GM19240 (cell line): Measurements from ENCODE around the gene TGFBR3.
"Not testable (repeated sequence)": the region's sequence is repeated elsewhere in the genome, so short reads cannot be mapped to it uniquely, and the experiment has no call there.

Experiments
- DNase-seq: peaks from one replicate; pipeline ENCODE4 v3.0.0; 2011; ENCODE audit warnings: low spot score; ENCODE audit not compliant: insufficient read length

TGFBR3 gene

DNA sequence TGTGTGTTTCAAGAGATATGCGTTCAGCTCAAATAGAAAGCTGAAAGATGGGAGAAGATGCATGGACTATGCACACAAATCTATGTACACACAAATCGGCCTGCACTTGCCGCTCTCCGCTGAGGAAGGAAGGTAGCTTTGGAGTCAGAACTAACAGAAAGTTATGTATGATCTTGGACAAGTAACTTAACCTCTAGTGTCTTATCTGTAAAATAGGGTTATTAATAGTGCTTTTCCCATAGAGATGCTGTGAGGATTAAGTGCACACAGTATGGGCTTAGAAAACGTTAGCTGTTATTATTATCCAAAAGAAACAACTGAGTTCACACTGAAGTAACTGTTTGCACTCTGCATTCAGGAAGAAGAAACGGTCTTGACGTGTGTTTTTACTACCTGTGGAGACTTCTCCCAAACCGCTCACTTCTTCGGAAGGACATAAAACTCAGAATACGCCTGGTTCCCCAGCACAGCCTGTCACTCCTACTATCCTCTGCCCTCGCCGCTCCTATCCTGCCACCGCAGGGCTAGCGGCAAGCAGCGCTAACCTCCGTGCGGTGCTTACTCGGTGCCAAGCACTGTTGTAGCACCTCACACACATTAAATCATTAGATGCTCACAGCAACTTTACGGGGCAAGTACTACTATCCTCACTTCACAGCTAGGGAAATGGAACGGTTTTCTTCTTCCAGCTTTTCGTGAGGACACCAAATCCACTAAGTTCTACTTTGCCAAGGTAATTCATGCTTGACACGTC lies 1.3 kb downstream of the TGFBR3 start:
- no peak for DNase-seq

DNA sequence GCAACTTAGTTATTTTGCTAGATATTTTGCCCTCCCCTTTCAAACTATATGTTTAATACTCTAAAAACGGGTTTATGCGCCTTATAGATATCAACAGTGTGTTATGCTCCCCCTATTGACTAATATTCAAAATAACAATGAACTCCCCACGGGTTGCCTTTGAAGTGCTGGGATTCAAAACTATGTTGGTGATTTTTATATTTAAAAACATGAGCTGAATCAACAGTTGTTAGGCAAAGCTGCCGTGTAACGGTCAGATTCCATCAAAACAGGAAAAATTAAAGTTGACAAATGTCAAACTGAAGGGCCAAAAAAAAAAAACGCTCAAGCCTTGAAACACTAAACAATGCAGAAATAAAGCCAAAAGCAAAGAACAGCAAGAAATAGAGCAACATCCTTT lies 2.5 kb downstream of the TGFBR3 start:
- DNase-seq, result no peak

- no peak for DNase-seq
These were observed 4.7 kb downstream of the TGFBR3 start for GRCh38 chr1:91881280-91881679.

DNA sequence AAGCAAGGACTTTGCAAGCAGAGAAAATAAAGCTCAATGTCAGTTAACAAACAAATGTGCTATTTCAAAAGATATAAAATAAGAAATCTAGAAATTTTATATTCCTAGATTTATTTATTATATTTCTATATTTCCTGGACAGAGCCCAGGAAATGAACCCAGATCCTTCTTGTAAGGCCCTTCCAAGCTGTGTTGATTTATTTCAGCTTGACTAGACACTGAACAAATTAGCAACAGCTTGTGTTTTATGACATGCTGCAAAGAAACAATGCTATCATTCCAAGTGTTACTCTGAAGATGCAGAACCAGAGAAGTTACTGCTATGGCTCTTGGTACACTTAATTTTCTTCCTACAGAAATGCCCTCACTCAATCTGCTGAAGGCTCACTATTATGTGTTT lies 6.2 kb downstream of the TGFBR3 start:
- no peak for DNase-seq

DNA sequence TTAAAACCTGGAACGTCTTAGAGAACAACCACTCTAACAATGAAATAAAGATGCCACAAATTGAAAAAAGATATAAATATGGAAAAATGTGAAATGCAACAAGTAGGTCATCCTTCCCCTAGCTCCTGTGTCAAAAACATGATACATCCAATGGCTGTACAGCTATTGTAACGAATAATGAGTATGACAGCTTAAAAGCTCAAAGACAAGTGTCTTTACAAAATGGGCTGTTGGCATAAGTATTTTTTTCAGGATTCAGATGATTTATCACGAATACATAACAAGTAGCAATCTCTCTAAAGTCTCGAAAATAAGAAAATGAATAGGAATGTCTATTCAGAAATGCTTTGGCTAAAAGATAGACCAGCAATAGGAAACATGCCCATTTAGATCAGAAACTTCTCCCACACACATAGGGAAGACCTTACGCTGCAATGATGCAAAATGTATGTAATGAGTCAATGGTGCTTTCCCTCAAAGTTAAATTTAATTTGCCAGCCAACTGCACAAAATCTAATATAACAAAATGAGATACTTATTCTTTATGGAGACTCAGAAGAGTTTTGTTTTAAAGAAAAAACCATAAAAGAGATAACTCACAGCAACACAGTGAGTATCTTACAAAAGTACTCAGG lies 8.3 kb downstream of the TGFBR3 start:
- DNase-seq, result no peak

DNA sequence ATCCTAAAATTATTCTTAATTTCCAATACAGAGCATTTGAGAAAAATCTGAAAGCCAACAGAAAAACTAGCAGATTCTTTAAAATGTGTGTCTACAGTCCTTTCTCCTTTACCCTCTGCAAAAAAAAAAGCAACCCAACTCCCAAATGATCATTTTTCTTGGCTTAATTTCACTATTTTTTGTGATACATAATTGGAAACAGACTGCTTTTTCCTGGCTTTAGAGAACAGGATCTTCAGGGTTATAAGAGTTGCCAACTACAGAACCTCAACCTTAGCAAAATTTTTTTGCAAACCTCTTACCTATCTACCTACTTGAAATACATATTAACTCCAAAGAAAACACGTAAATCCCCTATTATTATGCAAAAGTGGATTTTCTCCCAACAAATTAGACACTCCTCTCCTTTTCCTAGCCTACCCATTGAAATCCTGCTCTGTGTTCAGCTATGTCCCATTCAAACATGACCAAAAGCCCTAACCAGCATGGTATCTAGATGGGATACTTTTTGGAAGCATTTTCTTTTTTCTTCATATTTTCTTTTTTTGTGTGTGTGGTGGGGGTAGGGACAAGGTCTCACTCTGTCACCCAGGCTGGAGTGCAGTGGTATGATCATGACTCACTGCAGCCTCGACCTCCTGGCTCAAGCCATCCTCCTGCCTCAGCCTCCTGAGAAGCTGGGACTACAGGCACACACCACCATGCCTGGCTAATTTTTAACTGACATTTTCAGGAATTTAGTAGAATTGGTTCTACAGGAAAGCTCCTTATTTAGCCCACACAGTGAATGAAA lies 9.0 kb downstream of the TGFBR3 start:
- DNase-seq, result no peak

GRCh38 chr1:91876040-91876470 lies 9.9 kb downstream of the TGFBR3 start:
- DNase-seq, result peak; percentile 35

- no peak for DNase-seq
These were observed 11.8 kb downstream of the TGFBR3 start for GRCh38 chr1:91874167-91874566.

- no peak for DNase-seq
These were observed 13.3 kb downstream of the TGFBR3 start for GRCh38 chr1:91872559-91873081.

DNA sequence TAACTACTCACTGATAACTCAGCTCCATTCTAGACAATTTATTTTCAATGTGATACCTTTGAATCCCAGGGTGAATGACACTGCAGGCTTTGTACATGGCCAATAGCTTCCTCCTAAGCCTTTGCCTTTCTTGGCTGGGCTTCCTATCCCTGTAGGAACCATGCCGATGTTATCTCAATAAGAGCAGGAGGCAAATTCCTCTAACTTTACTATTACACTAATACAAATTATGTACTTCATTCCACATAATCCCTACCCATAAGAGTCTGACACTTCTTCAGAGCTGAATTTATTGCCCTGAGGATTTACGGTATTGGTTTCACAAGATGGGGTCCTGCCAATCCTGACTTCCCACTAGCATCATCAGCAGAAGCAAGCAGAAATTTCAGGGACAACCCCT lies 14.0 kb downstream of the TGFBR3 start:
- no peak for DNase-seq

GRCh38 chr1:91870322-91870721 lies 15.6 kb downstream of the TGFBR3 start:
- no peak for DNase-seq

DNA sequence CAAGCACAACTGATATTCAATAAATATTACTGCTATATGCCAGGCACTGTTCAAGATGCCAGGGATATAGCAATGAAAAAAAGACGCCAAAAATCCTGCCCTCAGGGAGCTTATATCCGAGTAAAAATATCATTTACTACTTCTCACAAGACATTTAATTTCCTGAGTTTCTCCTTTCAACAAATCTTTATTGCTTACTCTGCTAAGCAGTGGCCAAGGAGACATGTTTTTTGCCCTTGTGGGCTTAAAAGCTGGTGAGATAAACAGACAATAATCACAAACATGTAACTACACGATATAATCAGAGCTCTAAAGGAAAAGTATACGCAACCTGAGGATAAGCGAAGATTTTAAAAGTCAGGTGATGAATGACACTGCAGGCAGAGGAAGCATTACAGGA lies 19.5 kb downstream of the TGFBR3 start:
- no peak for DNase-seq

- DNase-seq, result no peak
These were observed 21.8 kb downstream of the TGFBR3 start for GRCh38 chr1:91864017-91864700.

- DNase-seq, result no peak
These were observed 22.5 kb downstream of the TGFBR3 start for GRCh38 chr1:91863498-91863897.

DNA sequence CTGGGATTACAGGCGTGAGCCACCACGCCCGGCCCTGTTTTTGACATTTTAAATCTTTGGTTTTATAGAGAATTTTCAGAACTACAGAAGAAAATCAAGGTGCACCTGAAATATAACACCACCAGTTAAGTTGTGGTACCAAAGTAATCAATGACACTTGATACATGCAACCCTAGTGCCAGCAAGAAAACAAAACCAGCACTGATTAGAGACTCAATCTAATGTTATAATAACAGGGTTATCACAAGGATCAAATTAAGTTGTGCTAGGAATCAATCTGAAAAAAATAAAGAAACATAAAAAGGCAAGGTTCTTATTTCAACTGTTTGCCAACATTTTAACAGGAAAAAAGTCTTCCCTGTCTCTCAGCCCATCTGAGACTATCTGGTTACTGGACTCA lies 23.8 kb downstream of the TGFBR3 start:
- DNase-seq, result no peak

- no peak for DNase-seq
These were observed 28.3 kb downstream of the TGFBR3 start for GRCh38 chr1:91857557-91858239.

GRCh38 chr1:91856996-91857395 lies 29.0 kb downstream of the TGFBR3 start:
- no peak for DNase-seq

GRCh38 chr1:91854852-91855534 lies 31.0 kb downstream of the TGFBR3 start:
- no peak for DNase-seq

DNA sequence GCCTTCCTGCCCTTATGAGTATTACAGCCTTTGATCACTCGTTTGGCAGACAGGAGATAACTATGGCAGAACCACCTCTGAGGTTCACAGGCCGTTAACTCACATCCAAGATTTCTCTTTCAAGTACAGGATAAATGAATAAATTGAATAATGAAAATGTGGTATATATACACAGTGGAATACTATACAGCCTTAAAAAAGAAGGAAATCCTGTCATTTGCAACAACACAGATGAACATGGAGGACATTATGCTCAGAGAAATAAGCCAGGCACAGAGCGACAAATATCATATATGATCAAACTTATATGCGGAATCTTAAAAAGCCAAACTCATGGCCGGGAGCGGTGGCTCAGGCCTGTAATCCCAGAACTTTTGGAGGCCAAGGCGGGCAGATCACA lies 32.6 kb downstream of the TGFBR3 start:
- DNase-seq, result no peak

DNA sequence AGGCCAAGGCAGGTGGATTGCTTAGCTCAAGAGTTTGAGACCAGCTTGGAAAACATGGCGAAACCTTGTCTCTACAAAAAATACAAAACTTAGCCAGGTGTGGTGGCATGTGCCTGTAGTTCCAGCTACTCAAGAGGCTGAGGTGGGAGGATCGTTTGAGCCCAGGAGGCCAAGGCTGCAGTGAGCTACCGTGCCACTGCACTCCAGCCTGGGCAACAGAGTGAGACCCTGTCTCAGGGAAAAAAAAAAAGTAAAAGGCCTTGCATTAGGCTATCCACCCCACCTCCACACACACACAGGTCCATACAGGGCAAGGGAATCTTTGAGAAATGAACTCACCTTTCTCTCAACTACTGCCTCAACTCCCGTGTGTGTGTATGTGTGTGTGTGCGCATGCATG lies 33.9 kb downstream of the TGFBR3 start:
- DNase-seq, result not testable (repeated sequence)
